NCI-H2171 treated with DMSO at 0.1 percent for 48 hours (cell line): ENCODE data around the gene GRIA4.

Experiments used
- DNase-seq: peaks from one replicate; lab custom pipeline; 2025; lab: John Stamatoyannopoulos, UW

GRIA4 gene

DNA sequence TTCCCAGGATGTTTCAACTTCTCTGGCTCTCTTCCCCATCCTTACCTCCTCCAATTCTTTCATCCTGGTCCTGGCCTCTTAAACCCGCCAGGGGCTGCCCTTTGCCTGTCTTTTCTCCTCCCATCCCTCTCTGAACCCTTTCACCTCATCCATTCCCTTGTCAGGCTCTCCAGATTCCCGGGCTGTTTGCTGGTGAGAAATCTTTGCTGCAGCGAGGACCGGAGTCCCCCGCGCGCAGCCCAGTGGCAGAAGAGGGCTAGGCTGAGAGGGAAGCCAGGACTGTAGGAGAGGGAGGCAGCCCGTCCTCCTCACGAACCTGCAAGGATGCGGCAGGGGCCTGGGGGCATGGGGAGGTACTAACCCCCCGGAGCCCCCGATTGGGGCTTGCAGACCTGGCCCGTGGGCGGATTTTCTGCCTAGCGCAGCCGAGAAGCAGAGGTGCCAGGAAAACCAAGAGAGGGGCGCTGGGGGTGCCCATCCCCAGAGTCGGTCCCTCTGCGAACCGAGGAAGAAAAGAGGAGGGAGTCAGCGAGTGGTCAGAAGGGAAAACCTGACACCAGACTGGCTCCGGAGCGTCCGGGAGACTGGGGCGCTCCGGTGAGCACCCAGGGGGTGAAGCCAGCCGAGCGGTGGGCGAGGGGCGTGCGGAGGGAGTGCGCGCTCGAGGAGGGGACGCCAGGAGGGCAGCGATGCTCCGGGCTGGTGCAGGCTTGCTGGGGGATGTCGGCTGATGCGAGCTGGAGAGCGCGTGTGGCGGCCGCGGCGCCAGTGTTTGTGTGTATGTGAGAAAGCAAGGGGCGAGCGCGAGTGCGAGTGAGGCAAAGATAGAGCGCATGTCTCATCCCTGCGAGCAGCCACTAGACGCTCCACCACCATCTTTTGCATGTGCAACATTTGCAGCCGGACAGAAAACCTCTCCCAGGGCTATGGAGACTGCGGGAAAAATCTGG lies at the start of gene GRIA4:
TSS of gene GRIA4 (plus strand) at position 242 of the 950 bp plus-strand sequence. CDS start 925 bp downstream, outside the sequence.
- DNase-seq = no peak

DNA sequence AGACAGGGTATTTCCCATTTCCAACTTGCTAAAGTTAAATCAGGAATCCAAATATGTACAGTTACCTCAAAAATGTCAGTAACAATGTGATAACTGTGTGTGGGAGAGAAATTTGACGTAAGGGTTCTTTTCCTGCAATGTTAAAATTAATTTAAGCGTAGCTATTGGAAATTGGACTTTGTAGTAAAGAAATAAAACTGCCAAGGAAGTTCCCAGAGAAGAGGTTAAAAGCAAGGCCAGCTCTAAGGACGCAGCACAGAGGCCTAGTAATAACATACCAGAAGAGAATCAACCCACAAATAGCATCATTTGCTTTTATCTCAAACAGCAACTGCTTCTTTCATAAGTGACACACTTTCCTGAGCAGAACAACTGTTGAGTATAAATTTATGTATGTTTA lies 36.8 kb upstream of the GRIA4 start:
- DNase-seq = no peak

DNA sequence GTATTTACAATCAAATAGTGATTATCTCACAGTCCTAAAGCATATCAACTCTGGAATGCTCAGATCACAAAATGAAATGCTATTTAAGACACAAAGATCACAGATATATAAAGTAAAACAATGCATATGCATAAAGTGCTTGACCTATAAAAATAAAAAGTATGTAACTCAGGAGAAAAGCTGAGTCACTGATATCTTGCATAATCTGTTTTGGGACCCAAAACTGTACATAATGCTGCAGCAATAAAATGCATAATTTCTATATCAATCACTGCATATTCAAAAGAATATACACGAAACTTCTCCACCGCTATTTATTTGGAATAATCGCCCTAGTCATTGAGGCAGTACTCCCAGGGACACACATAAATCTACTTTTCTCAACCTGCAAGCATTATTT lies 34.9 kb upstream of the GRIA4 start:
- DNase-seq = no peak

DNA sequence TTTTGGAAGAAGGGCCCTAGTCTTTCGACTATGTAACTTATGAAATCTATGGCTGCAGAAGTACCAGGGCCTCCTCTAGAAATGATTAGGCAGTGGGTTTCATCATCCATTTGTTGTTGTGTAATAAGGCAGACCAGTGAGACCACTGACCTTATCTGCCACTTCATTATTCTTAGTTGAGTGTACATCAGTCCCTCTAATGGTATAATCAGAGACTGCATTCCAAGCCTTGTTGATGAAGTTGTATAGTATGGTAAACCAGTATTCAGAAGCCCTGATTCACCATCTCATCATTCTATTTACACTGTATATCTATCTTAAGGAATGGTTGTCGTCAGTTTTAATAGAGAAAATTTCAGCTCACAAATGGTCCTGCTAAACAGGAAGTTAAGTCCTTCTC lies 32.2 kb upstream of the GRIA4 start:
- no peak for DNase-seq

DNA sequence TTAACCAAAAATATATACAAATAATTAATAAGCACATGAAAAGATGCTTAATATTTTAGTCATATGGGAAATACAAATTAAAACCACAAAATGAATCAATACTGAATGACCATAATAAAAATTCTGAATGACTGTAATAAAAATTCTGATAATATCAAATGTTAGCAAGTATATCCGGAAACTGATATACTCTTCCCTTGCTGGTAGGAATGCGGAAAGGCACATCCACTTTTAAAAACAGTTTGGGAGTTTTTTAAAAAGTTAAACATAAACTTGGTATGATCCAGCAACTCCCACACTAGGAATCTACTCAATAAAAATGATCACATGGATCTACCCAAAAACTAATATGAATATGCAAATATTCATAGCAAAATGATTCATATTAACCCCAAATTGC lies 30.8 kb upstream of the GRIA4 start:
- no peak for DNase-seq

DNA sequence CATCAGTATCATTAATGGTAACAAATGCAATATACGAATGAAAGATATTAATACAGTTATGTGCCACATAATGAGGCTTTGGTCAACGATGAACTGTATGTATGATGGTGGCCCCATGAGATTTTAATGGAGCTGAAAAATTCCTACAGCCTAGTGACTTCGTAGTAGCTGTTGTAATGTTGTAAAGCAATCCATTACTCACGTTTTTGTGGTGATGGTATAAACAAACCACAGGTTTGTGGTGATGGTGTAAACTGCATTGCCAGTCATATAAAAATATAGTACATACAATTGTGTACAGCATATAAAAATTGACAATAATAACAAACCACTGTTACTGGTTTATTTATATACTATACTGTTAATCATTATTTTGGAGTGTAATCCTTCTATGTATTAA lies 27.4 kb upstream of the GRIA4 start:
- DNase-seq = no peak

DNA sequence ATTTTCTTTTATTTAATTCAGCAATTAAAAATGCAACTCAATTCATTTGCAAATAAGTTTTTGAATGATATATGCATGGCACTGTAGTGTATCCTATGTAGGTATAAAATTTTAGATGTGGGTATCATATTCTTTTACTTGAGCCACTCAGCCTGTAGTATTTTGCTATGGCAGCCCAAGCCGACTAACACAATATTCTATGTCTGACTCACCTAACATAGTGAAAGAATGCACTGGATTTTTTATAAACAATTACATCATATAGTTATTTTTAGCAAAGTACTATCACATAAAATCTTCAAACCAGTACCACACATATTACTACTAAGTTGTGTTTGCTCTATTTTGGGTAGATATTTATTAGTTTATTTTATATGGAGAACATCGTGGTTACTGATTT lies 21.9 kb upstream of the GRIA4 start:
- no peak for DNase-seq

DNA sequence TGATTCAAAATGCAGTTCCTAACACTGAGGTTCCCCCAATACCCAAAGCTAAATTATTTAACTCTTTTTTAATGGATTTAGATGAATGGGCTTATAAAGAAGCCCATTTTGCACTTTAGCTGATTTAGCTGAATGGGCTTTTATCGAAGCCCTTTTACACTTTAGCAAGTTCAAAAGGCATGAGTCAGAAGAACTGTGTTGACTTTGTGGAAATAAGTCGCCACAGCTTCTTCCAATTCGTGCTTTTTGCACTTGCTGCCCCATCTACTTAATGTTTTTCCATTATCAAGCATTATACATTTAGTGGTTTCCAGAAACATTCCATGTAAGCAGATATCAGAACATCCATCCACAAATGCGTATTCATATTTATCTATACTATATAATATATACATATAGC lies 20.5 kb upstream of the GRIA4 start:
- no peak for DNase-seq

DNA sequence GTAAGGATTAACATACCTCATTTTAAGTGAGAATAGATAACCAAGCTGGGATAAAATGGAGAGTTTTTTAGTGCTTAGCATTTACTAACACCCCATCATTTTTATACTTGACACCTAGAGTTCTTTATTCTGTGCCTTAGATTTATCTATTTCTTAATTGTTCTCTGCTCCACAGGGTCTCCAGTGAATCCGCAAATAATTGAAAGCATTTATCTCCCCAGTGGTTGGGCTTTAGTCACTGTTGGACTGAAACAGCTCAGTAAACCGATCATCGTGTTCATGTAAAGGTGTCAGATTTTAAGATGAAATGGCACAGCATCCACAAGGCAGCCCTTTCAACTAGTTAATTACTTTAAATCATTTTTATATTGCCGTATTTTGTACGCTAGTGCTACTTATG lies 17.8 kb upstream of the GRIA4 start:
- no peak for DNase-seq

DNA sequence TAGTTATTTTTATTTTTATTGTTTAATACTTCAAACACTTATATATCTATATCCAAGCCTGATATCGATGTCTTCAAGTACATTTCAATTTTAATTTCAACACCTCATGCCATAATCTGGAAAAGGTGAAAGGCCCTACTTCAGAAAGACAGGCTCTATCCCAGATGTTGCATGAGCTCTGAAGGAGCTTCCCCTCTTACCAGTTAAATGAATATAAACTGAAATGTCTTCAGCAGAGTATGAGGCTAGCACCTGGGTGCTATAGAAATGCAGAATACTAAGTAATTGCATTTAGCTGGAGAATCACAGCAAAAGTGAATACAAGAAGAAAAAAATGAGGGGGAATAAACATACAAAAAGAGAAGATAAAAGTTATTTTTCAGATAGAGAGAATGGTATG lies 11.5 kb upstream of the GRIA4 start:
- no peak for DNase-seq

DNA sequence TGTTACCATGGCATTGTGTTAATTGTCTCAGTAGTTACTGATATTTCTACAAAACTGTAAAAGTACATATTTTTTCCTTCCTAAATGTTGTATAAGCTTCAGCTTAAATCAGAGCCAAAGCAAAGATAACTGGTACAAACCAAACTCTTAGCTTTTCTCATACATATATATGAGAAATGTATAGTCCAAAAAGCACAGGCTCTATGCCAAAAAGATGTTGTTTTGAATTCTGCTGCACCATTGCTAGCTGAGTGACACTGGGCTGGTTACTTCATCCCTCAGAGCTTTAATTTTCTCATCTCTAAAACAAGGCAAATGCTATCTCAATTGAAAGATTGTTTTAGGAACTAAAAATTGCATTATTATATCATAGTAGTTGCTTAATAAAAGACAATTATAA lies 6.7 kb upstream of the GRIA4 start:
- no peak for DNase-seq

DNA sequence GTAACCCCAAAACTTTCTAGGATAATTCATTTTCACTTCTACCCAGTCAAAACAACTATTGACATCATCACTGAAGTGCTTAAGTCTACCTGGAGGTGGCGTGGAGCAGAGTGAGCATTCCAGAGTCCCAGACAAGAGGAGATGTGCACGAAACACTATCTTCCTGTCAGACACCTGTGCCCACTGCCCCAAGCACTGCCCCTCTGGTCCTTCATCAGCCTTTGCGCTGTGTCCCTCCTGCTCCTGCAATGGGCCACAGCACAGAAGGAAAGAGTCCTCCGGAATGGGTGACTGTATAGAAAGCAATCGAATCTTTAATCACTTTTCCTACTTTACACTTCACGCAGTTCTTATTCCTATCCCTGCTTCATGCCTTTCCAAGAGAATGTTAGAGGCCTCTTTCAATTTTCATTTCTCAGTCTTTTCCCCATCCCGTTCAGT lies 512 bp upstream of the GRIA4 start:
- DNase-seq = no peak

DNA sequence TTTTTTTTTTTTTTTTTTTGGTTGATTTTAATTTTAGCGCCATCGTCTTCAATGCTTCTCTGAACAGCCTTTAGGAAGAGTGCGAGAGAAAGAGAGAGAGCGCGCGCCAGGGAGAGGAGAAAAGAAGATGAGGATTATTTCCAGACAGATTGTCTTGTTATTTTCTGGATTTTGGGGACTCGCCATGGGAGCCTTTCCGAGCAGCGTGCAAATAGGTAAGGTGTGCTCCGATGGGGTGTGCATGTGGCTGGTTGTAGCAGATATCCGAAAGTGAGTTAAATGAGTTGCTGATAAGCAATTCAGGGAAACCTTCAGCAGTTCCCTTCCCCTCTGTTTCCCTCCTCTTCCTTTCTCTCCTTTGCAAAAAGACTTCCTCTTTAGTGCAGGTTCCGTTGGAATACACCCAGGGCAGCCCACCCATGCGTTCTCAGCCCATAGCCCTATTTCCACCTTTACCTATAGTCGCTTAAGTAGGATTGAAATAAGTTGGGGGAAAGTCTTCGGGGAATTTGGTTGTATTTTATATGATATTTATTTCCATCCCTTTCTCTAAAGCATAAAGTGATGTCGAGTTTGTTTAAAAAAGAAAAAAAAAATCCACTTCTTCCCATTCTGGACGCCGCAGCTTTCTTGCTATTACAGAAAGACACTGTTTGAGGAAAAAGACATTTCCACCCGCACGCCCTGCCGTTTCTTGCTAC lies 1.1 kb downstream of the GRIA4 start:
- DNase-seq = no peak

DNA sequence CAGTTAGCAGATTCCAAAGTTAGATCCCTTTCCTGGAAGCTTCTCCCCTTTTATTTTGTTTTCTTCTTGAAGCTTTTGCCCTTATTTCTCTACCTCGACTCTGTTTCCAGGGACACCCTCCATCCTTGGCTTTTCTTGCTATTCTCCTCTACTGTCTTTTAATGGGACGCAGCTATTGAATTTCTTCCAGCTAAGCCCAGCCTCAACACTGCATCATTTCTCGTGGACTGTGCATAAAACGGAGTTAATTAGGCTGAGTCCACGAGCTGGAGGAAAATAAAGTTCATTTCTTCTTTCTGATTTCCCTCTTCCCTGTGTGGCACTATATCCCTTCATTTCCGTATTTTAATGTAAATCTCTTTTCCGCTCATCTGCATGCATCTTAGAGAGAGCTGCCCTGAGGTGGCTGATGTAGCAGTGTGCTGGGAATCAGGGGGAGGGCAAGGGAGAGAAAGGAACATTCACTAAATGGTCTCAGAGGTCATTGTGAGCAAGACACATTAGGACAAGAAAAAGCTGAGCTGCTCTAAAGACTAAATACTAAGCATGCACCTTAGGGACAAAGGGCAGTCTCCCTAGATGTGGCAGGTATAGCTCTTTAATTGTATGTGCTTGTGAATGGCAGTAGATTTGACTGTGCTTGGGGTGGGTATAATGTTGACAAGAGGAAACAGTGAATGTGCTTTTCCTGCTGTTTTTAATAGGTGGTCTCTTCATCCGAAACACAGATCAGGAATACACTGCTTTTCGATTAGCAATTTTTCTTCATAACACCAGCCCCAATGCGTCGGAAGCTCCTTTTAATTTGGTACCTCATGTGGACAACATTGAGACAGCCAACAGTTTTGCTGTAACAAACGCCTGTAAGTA lies 1.9 kb downstream of the GRIA4 start:
- DNase-seq = no peak

DNA sequence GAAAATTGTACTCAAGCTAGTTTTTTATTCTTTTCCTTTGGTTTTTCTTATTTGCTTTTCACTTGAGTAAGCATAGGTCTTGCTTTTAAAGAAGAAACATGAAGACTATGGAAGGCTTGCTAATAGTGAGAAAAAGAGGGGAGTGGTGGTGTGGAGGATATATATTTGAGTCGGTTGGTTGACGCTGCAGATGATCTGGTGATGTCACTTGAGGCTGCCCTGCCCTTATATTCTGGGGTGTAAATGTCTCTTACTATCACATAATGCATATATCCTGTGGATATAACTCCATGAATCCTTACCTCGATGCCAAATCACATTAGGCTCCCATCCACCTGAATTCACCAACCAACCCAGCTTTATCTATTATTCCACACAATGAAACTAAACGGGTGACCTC lies 2.9 kb downstream of the GRIA4 start:
- no peak for DNase-seq

DNA sequence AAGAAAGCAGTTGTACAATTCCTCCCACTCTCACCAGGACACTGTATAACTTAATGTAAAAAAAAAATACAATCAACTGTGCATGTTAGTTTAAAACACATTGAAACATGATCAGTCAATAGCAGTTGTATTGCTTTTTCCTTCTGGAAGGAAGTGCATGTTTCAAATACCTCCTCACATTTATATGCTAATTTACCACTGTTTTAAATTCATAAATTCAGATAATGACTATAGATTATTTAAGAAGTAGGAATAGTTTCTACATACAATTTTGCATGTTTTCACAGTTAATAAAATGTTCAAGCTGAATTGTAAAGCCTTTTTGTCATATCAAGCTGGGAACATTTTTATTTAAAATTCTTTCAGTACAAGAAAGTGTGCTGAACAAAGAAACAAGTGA lies 3.3 kb downstream of the GRIA4 start:
- no peak for DNase-seq

DNA sequence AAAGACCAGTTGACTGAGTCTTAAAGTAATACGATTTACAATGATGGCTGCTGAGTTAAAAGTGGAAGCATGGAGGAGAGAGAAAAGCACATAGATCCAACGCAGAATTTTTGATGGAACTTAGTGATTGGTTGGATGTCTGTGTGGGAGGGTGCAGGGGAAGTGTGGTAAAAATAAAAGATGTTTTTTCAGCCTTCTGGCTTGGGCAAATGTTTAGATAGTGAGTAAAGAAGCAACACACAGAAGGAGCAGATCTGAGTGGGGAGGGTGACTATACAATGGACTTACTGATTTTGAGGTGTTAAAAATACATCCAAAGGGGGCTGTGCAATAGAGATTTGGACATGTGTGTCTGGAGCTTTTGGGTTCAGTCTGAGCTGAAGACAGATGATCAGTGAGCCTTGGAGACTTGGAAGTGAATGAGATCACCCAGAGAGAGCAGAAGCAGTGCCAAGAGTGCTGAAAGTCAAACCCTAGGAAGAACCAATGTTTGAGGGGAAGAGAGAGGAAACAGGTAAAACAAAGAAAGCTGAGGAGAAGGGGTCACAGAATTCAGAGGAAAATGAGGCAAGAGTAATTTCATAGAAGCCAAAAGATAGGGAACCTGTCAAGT lies 8.6 kb downstream of the GRIA4 start:
- no peak for DNase-seq

DNA sequence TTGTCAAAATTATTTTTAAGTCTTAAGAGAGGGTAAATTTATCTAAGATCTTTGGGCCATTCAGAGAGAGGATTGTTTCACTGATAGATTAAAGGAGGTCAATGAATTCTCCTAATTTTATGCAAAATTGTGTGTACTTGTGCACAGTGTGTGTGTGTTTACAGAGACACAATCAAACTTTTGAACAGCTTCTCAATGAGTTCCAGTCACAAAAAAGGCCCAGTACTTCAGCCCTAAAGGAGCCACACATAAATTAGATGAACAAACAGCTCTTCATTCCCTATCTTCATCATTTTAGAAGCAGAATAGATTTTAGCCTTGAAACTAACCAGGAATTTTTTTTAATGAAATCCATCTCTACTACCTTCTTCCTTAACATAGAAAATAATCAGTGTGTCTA lies 9.7 kb downstream of the GRIA4 start:
- DNase-seq = no peak

DNA sequence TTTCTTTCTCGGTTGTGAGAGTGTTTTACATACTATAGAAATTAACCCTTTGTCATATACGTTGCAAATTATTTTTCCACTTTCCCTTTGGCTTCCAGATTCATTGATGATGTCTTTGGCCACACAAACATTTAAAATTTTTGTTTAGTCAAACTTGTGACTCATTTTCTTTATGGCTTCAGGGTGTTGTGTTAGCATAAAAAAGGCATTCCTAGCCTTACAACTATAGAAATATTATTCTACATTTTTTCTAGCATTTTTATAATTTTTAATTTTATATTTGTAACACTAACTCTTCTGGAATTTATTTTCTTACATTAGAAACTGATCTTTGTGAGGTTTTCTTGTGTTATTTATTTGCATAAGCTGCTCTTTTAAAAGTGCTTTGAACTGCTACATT lies 12.1 kb downstream of the GRIA4 start:
- no peak for DNase-seq

DNA sequence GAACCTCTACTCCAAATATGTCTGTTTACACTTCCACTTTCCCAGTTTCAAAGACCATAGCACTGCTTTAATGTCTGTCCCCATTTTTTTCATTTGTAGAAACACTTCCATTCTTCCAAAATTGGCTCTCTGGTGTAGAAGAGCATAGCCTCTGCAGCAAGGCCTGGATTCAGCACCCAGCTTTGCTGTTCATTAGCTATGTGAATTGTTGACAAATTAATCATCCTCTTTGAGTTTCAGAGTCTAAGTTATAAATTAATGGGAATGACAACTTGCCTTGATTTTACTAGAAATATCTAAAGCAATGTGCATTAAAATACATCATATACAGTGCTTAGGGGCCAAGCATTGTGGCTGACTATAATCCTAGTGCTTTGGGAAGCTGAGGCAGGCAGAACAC lies 22.4 kb downstream of the GRIA4 start:
- no peak for DNase-seq

DNA sequence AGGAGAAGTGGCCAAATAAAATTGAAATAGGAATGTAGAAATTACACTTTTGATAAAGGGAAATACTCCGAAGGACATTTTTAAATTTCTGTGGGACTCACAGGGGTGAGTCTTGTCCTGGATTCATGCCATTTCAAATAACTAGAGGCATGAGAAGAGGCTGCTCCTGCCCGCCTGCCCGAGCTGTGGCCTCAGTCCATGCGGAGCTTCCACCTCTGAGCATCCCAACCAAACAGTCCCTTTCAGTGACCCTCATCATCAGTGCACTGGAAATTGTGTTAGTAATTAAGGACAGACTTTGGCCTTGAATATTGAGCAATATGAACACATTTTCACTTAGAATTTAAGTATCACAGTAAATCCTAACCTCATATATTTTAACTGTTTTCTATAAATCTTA lies 25.6 kb downstream of the GRIA4 start:
- no peak for DNase-seq

DNA sequence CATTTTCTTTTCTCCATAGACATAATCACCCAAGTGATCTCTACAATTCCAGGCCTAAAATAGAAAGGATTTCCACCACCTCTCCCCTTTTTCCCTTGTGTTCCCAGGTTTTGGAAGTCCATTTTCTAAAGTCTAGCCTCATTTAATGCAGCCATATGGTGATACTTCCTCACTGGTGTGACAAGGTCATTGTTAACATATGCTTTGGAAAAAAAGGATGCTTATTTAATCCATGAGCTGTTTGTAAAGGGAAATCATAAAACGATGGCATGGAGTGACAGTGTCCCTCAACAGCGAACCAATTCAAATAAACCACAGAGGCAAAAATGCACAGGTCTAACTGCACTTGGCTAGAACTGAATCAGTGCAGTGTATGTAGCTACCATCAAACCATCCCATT lies 26.6 kb downstream of the GRIA4 start:
- DNase-seq = no peak
